IPS DF 4.7 (cell line): Measurements from ENCODE around the gene CD300H.

Experiments used
- DNase-seq: peaks from one replicate; pipeline ENCODE4 v3.0.0-alpha.2; 2013; ENCODE audit warnings: low spot score; ENCODE audit errors: extremely low read depth

The CD300H gene

DNA sequence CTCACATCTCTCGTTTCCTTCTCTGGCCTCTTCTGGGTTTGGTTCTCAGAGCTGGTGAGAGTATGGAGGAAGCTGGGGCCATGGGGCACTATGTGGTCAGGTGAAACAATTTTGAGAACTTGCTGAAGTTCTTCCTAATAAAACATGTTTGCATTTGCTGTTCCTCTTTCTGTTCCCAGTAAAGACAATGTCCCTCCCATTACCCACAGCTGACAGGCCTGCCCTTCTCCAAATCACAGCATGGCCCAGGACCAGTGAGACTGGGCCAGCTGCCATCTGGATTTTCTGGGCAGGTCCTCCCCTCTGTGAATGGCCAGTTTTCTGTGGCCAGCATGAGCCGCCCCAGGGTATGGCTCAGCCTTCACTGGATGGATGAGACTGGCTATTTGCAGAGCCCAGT is at the start of gene CD300H:
TSS of gene CD300H (minus strand) at position 113 of the 400 bp plus-strand sequence.
- no peak for DNase-seq

- DNase-seq = no peak
These were observed 49.4 kb upstream of the CD300H start for GRCh38 chr17:74616696-74617095.

GRCh38 chr17:74612046-74612445 is 44.7 kb upstream of the CD300H start:
- DNase-seq = no peak

DNA sequence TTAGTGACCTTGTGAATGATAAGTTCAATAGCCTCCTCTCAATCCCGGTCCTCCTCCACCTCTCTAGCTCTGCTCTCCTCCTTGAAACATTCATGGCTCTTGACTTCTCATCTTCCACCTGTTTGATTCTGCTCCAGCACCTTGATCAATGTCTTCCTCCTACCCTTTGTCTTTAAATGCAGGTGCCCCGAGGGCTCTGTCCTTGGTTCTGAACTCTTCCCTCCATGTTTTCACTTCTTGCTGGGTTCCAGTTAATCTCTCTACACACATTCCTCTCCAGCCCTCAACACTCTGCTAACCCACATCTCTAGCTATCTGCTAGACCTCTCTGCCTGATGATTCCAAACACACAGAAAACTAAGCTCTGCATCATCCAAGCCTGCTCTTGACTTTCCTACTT is 42.8 kb upstream of the CD300H start:
- DNase-seq = no peak

GRCh38 chr17:74608511-74608910 is 41.2 kb upstream of the CD300H start:
- no peak for DNase-seq

DNA sequence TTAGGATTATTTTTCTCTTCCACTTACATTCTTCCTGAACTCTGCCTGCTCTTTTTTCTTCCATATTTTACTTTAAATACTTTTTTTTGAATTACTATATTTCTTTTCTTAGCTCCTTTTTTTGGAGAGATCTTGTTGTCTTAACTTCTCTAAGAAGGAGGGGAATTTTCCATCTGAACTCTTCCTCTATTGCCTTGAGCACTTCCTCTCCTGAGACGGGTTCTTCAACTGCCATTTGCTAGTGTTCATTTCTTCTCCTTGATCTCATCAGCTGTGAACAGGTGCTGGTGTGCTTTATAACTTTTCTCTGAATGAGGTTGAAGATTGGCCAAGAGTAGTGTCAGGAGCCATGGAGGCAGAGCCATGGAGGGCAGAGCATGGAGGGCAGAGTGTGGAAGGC is 39.9 kb upstream of the CD300H start:
- DNase-seq = no peak

DNA sequence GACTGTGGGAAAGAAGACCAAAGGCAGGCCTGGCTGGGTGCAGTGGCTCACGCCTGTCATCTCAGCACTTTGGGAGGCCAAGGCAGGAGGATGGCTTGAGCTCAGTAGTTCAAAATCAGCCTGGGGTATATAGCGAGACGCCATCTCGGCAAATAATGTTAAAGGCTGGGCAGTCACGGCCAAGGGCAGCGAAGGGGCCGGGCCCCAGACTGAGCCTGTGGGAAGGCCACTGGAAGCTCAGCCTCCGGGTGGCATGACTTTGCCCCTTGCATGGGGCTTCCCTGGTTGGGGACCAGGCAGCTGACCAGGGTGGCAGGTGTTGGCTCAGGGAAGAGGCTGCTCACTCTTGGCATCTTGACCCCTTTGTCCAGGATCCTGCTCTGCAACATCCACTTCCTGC is 38.7 kb upstream of the CD300H start:
- DNase-seq = no peak

- DNase-seq = no peak
These were observed 38.1 kb upstream of the CD300H start for GRCh38 chr17:74605361-74605760.

DNA sequence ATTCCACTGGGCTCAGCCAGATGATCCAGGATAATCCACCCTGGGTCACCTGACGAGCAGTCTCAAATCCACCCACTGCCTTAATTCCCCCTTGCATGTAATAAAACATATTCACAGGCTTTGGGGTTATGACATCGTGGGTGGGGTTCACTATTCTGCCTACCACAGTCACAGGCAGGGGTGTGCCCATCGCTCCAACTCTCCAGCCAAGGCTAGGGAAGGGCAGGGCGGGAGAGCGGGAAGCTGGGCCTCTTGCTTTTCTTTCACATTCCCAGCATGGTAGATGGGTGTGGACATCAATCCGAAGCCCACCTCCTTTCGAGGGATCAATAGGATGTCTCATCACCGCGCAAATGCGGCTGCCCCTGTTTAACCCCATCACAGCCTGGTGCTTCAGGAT is 37.5 kb upstream of the CD300H start:
- no peak for DNase-seq

GRCh38 chr17:74604200-74604599 is 36.9 kb upstream of the CD300H start:
- no peak for DNase-seq

DNA sequence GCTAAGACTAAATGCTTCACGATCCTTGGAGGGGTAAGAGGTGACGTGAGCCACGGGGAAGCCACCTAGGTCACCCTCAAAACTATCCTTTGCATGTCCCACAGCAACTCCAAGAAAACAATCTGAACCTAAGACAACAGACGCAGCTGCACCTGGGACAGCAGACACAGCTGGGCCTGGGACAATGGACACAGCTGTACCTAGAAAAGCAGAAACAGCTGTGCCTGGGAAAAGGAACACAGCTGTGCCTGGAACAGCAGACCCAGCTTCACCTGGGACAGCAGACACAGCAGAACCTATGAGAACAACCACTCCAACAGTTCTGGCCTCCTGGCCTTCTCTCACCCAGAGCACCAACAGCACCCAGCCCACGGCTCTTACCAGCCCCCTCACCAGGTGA is 36.4 kb upstream of the CD300H start:
- no peak for DNase-seq

DNA sequence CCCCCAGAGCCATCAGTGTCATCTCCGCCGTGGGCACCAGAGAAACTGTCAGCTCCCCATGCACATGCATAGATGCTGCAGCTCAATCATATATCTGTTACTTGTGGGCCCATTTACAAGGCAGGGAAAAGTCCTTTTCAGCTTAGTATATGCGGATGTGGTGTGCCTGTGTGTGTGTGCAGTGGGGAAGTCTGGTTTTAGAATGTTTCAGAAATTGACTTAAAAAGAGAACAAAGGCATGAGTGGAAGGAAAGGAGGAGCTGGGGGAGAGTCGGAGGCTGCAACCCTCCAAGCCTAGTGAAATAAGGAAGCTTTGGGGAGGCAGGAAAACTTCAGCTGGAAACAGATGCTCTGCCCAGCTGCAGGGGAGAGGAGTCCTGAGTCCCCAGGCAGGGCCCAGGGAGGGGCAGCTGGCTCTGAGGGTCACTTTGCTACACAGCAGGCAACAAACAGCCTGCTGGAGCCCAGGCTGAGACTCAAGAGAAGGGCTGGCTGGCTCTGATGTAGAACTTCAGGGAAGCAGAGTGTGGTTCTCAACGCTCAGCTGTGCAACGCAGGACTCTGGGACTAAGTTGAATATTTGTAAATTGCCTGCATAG is 35.8 kb upstream of the CD300H start:
- no peak for DNase-seq

GRCh38 chr17:74601944-74602572 is 34.7 kb upstream of the CD300H start:
- DNase-seq = no peak

DNA sequence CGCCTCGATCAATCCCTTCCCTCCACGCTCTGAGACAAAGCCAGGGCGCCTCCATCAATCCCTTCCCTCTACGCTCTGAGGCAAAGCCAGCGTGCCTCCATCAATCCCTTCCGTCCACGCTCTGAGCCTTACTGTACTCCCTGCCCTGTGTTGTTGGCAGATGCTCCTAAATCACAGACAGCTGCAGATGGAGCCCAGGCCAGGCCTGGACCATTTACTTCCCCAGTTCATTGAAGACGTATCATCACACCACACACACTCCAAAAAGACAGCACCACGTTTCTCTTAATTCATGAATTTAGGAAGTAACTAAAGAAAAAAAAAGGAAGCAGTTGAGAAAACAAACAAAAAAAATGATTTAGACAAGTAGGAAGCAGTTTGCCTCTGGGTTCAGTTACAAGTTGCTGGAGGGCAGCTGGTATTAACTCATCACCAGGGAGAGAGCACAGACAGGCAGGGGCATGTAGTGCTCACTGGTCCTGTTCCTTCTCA is 32.2 kb upstream of the CD300H start:
- no peak for DNase-seq

GRCh38 chr17:74599023-74599399 is 31.7 kb upstream of the CD300H start:
- DNase-seq = no peak

DNA sequence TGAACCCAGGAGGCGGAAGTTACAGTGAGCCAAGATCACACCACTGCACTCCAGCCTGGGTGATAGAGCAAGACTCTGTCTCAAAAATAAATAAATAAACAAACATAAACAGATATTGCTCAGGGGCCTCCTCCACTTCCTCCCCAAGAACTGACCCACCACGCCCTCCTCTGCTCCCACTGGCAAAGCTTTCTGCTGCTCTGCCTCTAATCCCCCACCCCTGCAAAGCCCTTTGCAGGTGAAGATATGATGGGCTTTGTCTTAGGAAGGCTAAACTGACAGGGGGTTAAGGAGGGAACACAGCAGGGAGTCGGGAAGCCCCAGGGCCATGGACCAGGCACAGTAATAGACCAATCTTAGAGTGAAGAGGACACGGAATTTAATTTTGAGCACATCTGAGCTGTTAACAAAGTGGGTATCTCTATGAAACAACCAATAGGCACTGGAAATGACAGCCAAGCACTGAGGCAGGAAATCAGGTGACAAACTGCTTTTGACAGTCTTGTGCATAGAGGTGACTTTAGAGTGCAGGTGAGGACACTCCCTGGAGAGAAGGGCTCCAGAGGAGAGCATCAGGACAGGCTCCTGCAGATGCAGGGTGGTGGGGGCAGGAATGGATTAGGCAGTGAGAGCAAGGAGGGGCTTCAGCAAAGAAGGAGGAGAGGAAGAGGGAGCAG is 31.2 kb upstream of the CD300H start:
- no peak for DNase-seq

DNA sequence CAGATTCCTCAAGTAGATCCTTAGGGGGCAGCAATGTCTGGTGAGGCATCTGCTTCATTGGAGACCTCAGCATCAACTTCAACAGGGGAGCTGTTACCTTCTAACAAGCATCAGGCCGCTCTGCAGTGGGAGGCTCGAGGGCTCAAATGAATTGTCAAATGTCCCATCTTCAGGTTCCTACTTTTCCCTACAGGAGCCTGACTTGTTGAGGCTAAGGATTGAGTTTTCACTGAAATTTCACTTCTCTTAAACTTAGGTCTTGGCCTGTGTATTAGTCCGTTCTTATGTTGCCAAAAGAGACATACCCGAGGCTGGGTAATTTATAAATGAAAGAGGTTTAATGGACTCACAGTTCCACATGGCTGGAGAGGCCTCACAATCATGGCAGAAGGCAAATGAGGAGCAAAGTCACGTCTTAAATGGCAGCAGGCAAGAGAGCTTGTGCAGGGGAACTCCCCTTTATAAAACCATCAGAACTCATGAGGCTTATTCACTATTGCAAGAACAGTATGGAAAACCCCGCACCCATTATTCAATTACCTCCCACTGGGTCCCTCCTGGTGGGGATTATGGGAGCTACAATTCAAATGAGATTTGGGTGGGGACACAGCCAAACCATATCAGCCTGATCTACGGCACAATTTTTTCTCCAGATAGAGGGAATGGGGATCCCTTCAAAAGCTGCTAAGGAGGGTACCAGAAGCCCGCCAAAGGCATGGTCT is 29.9 kb upstream of the CD300H start:
- DNase-seq = no peak

GRCh38 chr17:74595037-74595750 is 27.9 kb upstream of the CD300H start:
- DNase-seq = no peak

- DNase-seq = no peak
These were observed 25.0 kb upstream of the CD300H start, which contains the start of gene CD300LD for GRCh38 chr17:74592087-74592990. TSS of gene CD300LD (minus strand) at chr17:74592283. CDS start at chr17:74592202, 81 bp downstream.

DNA sequence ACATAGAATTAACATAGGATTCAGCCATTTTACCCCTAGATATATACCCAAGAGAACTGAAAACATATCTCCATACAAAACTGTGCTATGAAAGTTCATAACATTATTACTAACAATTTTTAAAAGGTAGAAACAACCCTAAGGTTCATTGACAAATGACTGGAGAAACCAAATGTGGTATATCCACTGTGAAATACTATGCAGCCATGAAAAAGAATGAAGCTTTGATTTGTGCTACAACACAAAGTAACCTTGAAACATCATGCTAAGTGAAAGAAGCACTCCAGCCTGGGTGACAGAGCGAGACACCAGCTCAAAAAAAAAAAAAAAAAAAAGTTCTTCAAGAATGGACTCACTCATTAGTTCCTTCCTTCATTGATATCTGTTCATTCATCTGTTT is 24.2 kb upstream of the CD300H start:
- DNase-seq = no peak
